Activated B cell treated with CpG ODN at 0.5 μM for 24 hours (primary cell): ENCODE data around the gene ARHGEF25. TPM values are rescaled to one million over a fixed set of nuclear protein-coding genes. Genes with fewer than 3 reads are reported as not detected.

Experiments
- ATAC-seq: fragments of 200-7000 bp; cut with Tn5 transposase; one replicate; pipeline ENCODE4 v1.10.0; 2021; ENCODE audit warnings: low read depth, mild to moderate bottlenecking, moderate library complexity
- CTCF ChIA-PET: fragments of 350-600 bp; sonication (Branson Sonifier 250); formaldehyde crosslinking; loops from one replicate; lab custom pipeline; 2021; ENCODE audit warnings: antibody characterized with exemption; lab: Charles Lee
- POLR2A ChIA-PET: fragments of 350-600 bp; sonication (Branson Sonifier 250); formaldehyde crosslinking; loops from one replicate; lab custom pipeline; 2021; ENCODE audit warnings: antibody characterized with exemption; lab: Charles Lee
- DNase-seq: peaks from one replicate; pipeline ENCODE4 v3.0.0; 2022
- H3K27ac Mint-ChIP-seq: one replicate; pipeline ENCODE4 v1.8.0; 2020; ENCODE audit warnings: mixed read lengths
- H3K27me3 Mint-ChIP-seq: one replicate; pipeline ENCODE4 v1.8.0; 2021; ENCODE audit warnings: mixed read lengths
- H3K36me3 Mint-ChIP-seq: one replicate; pipeline ENCODE4 v1.8.0; 2021; ENCODE audit warnings: low read depth, mixed read lengths
- H3K4me1 Mint-ChIP-seq: one replicate; pipeline ENCODE4 v1.8.0; 2021; ENCODE audit warnings: mixed read lengths
- H3K4me3 Mint-ChIP-seq: one replicate; pipeline ENCODE4 v1.8.0; 2020; ENCODE audit warnings: mild to moderate bottlenecking, mixed read lengths
- H3K9me3 Mint-ChIP-seq: one replicate; pipeline ENCODE4 v1.8.0; 2020; ENCODE audit warnings: mixed read lengths
- CTCF ChIP-seq: fragments of 200-600 bp; IDR thresholded peaks from one replicate; pipeline ENCODE4 v1.8.0; 2022; ENCODE audit warnings: antibody characterized with exemption, mild to moderate bottlenecking
- intact Hi-C: fragments of 100-400 bp; cut with micrococcal nuclease; formaldehyde crosslinking; loops from one replicate; pipeline ENCODE4 v1.15.1; 2024
- total RNA-seq: library from RNA; stranded (reverse); gene quantifications from 2 replicates; pipeline ENCODE4 v1.2.3, GENCODE V29; 2022

ARHGEF25 gene
- total RNA-seq, 1 donor from 2014 or later, result not detected

DNA sequence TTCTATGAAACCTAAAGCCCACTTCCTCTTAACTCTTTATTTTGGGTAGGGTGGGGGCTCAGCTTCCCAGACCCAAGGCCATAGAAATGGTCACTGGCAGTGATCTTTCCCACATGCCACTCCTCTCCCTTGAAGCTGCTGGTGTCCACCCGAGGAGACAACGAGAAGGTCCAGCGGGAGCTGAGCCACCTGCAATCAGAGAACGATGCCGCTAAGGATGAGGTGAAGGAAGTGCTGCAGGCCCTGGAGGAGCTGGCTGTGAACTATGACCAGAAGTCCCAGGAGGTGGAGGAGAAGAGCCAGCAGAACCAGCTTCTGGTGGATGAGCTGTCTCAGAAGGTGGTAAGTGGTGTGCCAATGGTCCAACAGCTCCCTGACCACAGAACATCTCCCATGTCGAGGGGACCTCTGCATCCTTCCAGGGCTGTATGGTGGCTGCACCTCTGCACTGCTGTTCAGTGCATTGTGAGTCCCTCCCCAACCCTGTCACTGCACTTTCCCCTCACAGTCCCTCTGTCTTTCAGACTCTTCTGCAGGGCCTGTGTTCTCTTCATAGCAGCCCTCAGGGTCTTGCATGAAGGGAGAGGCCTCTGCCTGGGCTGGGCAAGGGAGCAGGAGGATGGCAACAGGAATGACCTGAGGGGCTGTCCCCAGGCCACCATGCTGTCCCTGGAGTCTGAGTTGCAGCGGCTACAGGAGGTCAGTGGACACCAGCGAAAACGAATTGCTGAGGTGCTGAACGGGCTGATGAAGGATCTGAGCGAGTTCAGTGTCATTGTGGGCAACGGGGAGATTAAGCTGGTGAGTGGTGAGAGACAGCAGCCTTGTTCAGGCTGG is 39.1 kb upstream of the ARHGEF25 start:
- CTCF ChIA-PET, result interaction anchor here (1.8 kb wide), 1 partner anchor 11 kb away, joined by 7 read pairs; no protein-coding TSS in a partner anchor
- no peak for TF ChIP-seq CTCF
- Mint-ChIP-seq H3K4me3 (no peak overlapping the region), H3K27ac (no peak overlapping the region), H3K4me1 (no peaks in the 10 kb centered on the region), H3K9me3 (no peaks in the 10 kb centered on the region), H3K27me3 (peaks cover 15% of the 10 kb centered on the region), H3K36me3 (no peaks in the 10 kb centered on the region)
- POLR2A ChIA-PET, result no interaction called here
- intact Hi-C loops, result no loop called here
- ATAC-seq (no peak), DNase-seq (no peak)

- no peak overlapping the region for H3K4me3 Mint-ChIP-seq
- H3K27me3 Mint-ChIP-seq, result peaks cover 6% of the 10 kb centered on the region
- no peak for TF ChIP-seq CTCF
- H3K9me3 Mint-ChIP-seq, result no peaks in the 10 kb centered on the region
- no peak overlapping the region for H3K27ac Mint-ChIP-seq
- POLR2A ChIA-PET, result no interaction called here
- H3K4me1 Mint-ChIP-seq, result no peaks in the 10 kb centered on the region
- H3K36me3 Mint-ChIP-seq, result no peaks in the 10 kb centered on the region
- DNase-seq, result no peak
- no peak for ATAC-seq
- intact Hi-C loops, result no loop called here
- CTCF ChIA-PET, result no interaction called here
Measured at GRCh38 chr12:57574795-57575194, 36.4 kb upstream of the ARHGEF25 start.

DNA sequence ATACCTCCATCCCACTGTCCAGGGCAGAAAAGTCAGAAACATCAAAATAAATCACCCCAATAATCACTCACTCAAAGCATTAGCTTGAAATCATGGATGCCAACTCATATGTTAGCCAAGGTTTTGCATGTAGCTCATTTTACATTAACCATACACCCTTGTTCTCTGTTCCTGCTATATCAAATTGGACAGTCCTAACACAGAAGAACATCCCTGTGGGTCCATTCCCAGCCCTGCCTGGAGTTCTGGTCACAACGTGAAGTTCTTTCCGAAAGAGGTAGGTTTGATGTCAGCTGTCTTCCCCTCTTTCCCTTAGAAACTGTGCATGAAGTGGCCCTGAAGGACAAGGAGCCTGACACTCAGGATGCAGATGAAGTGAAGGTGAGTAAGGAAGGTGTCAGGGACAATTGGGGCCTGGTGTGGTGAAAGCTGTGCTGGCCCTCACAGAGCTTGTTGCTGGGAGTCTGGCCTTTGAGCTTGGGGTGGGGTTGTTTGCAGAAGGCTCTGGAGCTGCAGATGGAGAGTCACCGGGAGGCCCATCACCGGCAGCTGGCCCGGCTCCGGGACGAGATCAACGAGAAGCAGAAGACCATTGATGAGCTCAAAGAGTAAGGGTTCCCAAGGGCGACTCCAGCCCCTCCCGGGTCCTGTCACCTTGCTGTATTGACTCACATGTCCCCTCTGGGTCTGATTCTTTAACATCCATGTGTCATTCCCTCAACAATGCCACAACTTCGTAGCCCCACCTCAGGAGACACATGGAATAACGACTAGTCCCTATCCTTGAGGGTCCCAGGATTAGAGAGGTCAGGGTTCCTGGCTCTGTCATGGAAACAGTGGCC is 35.2 kb upstream of the ARHGEF25 start:
- CTCF ChIA-PET, result no interaction called here
- H3K9me3 Mint-ChIP-seq, result no peaks in the 10 kb centered on the region
- no peak overlapping the region for H3K4me3 Mint-ChIP-seq
- no peak overlapping the region for H3K27ac Mint-ChIP-seq
- H3K4me1 Mint-ChIP-seq, result no peaks in the 10 kb centered on the region
- intact Hi-C loops, result no loop called here
- ATAC-seq, result no peak
- H3K36me3 Mint-ChIP-seq, result no peaks in the 10 kb centered on the region
- H3K27me3 Mint-ChIP-seq, result peaks cover 6% of the 10 kb centered on the region
- no peak for DNase-seq
- no peak for TF ChIP-seq CTCF
- POLR2A ChIA-PET, result no interaction called here

GRCh38 chr12:57576613-57577160 is 34.5 kb upstream of the ARHGEF25 start:
- ChIA-PET CTCF (no interaction called here), POLR2A (no interaction called here)
- no peak for TF ChIP-seq CTCF
- DNase-seq, result no peak
- Mint-ChIP-seq H3K9me3 (no peaks in the 10 kb centered on the region), H3K4me3 (no peak overlapping the region), H3K36me3 (no peaks in the 10 kb centered on the region), H3K4me1 (no peaks in the 10 kb centered on the region), H3K27me3 (peaks cover 6% of the 10 kb centered on the region), H3K27ac (no peak overlapping the region)
- no peak for ATAC-seq
- intact Hi-C loops, result no loop called here
